MCF 10A (cell line): ENCODE measurements around the gene ELAPOR1. TPM values are rescaled to one million over a fixed set of nuclear protein-coding genes. Genes with fewer than 3 reads are reported as not detected.

Source experiments
- BruUV-seq: library from RNA; stranded (reverse); fragments of 400-500 nt; replicated peaks from 2 replicates; lab custom pipeline; 2021; lab: Mats Ljungman, UMichigan
- CTCF ChIA-PET: fragments of 300-600 bp; sonication (Branson Sonifier 250); formaldehyde crosslinking; extraction: SDS; loops from one replicate; lab custom pipeline; 2021; ENCODE audit warnings: antibody characterized with exemption, inconsistent platforms; lab: Yijun Ruan, JAX
- POLR2A ChIA-PET: fragments of 300-600, 350-650 bp; sonication (Branson Sonifier 250); formaldehyde crosslinking; extraction: SDS; loops from one replicate; lab custom pipeline; 2020; ENCODE audit warnings: antibody characterized with exemption, inconsistent platforms; lab: Yijun Ruan, JAX
- DNase-seq: peaks from one replicate; pipeline ENCODE4 v3.0.0-alpha.2; 2018; ENCODE audit not compliant: unreplicated experiment
- H3K27ac Mint-ChIP-seq: one replicate; pipeline ENCODE4 v1.8.0; 2022; ENCODE audit warnings: mild to moderate bottlenecking, low read depth, mixed read lengths; ENCODE audit not compliant: unreplicated experiment
- H3K27me3 Mint-ChIP-seq: one replicate; pipeline ENCODE4 v1.8.0; 2022; ENCODE audit warnings: mixed read lengths; ENCODE audit not compliant: insufficient read depth, unreplicated experiment
- H3K36me3 Mint-ChIP-seq: one replicate; pipeline ENCODE4 v1.8.0; 2022; ENCODE audit warnings: mild to moderate bottlenecking, moderate library complexity, mixed read lengths; ENCODE audit not compliant: insufficient read depth, unreplicated experiment
- H3K4me1 Mint-ChIP-seq: one replicate; pipeline ENCODE4 v1.8.0; 2022; ENCODE audit warnings: mixed read lengths; ENCODE audit not compliant: insufficient read depth, unreplicated experiment
- H3K4me3 Mint-ChIP-seq: one replicate; pipeline ENCODE4 v1.8.0; 2022; ENCODE audit warnings: mild to moderate bottlenecking, moderate library complexity, mixed read lengths; ENCODE audit not compliant: unreplicated experiment
- H3K9me3 Mint-ChIP-seq: one replicate; pipeline ENCODE4 v1.8.0; 2022; ENCODE audit warnings: mixed read lengths; ENCODE audit not compliant: unreplicated experiment
- CTCF ChIP-seq: fragments of 200-600 bp; IDR thresholded peaks from one replicate; pipeline ENCODE4 v1.8.0; 2022; ENCODE audit warnings: antibody characterized with exemption, mild to moderate bottlenecking; ENCODE audit not compliant: unreplicated experiment
- intact Hi-C: fragments of 100-400 bp; cut with micrococcal nuclease; formaldehyde crosslinking; loops from 2 replicates; pipeline ENCODE4 v1.14.1; 2022
- total RNA-seq: library from RNA; stranded (reverse); gene quantifications from 2 replicates; pipeline ENCODE4 v1.2.3, GENCODE V29; 2022

Gene ELAPOR1
- total RNA-seq, 1 experiment from 2014 or later, result 0.58 TPM

GRCh38 chr1:109069294-109069693 lies 44.6 kb upstream of the ELAPOR1 start:
- no peak for DNase-seq
- intact Hi-C loops, result no loop called here
- BruUV-seq, result no TSS peak

DNA sequence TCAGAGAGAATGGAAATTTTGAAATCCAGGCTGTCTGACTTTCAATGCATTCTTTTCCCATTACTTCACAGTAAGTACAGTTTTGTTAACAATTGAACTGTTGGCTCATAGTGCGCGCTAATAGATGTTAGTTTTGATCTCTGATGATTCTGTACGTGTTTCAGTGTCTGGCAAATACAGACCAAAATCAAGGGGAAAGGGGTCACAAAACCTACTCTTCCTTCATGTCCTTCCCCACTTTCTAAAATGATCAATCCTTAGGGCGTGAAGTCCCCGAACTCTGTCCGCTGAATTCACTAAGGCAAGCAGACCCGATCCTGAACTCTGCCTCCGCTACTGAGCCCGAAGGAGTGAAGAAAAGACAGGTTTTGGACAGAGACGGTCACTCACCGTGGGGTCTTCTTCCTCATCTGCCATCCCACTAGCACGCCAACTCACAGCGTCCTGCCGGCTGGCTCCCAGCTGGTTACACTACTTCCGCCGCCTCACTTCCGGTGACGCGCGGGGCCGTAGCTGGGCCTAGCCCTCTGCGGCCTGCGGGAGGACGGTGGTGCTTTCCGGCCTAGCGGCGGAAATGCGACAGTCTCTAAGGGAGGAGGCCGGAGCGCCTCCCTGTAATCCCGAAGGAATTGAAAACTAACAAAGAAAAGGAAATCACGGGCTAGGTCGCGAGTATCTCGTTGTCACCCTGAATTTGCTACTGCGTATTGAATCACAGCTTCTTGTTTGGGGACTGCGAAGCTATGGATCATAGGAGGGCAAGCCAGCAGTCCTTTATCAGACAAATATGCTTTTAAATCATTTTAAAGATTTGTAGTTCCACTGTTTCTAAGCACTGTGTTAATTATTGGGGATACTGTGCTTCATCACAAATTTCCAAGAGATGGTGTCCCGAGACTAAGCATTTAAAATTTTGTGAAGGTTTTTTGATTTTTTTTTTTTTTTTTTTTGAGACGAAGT lies 38.1 kb upstream of the ELAPOR1 start, which contains the start of gene TAF13:
Gene TAF13, minus strand, starts transcription at position 473 of the 960 bp plus-strand sequence. Its CDS starts 56 bp downstream, at position 417.
- DNase-seq, result peak; percentile 93
- H3K9me3 Mint-ChIP-seq, result no peaks in the 10 kb centered on the region
- H3K27ac Mint-ChIP-seq, result peak within 1 kb of the TSS; percentile 100
- intact Hi-C loops, result loop anchor here (1.0 to 2.0 kb wide), 2 partner anchors 14 to 113 kb away; partner anchors contain the start of genes CLCC1 and TMEM167B
- no peak for TF ChIP-seq CTCF
- peaks cover 29% of the 10 kb centered on the region for H3K36me3 Mint-ChIP-seq
- CTCF ChIA-PET, result interaction anchor here (0.5 to 2.3 kb wide), 3 partner anchors 24 to 494 kb away, joined by 5 to 10 read pairs (median 9); a partner anchor contains a TSS
- POLR2A ChIA-PET, result interaction anchor here (0.6 to 3.3 kb wide), 26 partner anchors 8 to 875 kb away, joined by 3 to 69 read pairs (median 5); partner anchors contain the start of genes CLCC1, PSMA5, SARS1 and TMEM167B
- peak within 1 kb of the TSS; percentile 99 for H3K4me3 Mint-ChIP-seq
- TSS peak; percentile 99 for BruUV-seq
- no peaks in the 10 kb centered on the region for H3K27me3 Mint-ChIP-seq
- H3K4me1 Mint-ChIP-seq, result peaks cover 5% of the 10 kb centered on the region

More at GRCh38 chr1:109069294-109069693, 44.6 kb upstream of the ELAPOR1 start:
- no peak overlapping the region for H3K4me3 Mint-ChIP-seq
- POLR2A ChIA-PET, result interaction anchor here (0.7 to 2.0 kb wide), 3 partner anchors 27 to 1058 kb away, joined by 3 to 6 read pairs (median 4); partner anchors contain the start of gene WDR47
- no peaks in the 10 kb centered on the region for H3K27me3 Mint-ChIP-seq
- peaks cover 61% of the 10 kb centered on the region for H3K36me3 Mint-ChIP-seq
- no peaks in the 10 kb centered on the region for H3K9me3 Mint-ChIP-seq
- no peak for TF ChIP-seq CTCF
- CTCF ChIA-PET, result interaction anchor here (0.7 kb wide), 2 partner anchors 140 to 526 kb away, joined by 3 to 4 read pairs; no protein-coding TSS in a partner anchor
- no peak overlapping the region for H3K27ac Mint-ChIP-seq
- peaks cover 5% of the 10 kb centered on the region for H3K4me1 Mint-ChIP-seq

- TF ChIP-seq CTCF, result no peak
- no peak for DNase-seq
- POLR2A ChIA-PET, result interaction anchor here (3.3 kb wide), 1 partner anchor 36 kb away, joined by 17 read pairs; the partner anchor contains the start of gene WDR47
Observed at GRCh38 chr1:109078317-109078716, 35.6 kb upstream of the ELAPOR1 start.

DNA sequence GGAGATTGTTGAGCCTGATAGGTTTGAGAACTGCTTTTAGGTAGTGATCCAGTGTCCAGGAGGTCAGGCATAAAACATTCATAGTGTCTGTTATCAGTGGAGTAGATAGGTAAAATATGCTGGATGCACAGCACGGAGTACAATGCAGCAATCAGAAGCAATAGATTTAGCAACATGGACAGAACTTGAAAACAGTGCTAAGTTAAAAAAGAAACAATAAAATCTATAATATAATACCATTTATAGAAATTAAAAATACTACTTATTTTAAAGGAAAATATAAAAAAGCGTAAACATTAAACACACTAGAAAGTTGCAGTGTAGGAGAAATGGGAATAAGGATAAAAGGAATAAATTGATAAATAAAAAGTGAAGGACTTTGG lies 34.7 kb upstream of the ELAPOR1 start:
- no TSS peak for BruUV-seq
- no peak overlapping the region for H3K27ac Mint-ChIP-seq
- H3K4me1 Mint-ChIP-seq, result no peaks in the 10 kb centered on the region
- no peak for TF ChIP-seq CTCF
- H3K27me3 Mint-ChIP-seq, result no peaks in the 10 kb centered on the region
- DNase-seq, result no peak
- ChIA-PET CTCF (interaction anchor here (1.3 kb wide), 1 partner anchor 21 kb away, joined by 3 read pairs; no protein-coding TSS in a partner anchor), POLR2A (no interaction called here)
- no peaks in the 10 kb centered on the region for H3K9me3 Mint-ChIP-seq
- H3K4me3 Mint-ChIP-seq, result no peak overlapping the region
- peaks cover 7% of the 10 kb centered on the region for H3K36me3 Mint-ChIP-seq
- intact Hi-C loops, result no loop called here

More at GRCh38 chr1:109078317-109078716, 35.6 kb upstream of the ELAPOR1 start:
- no TSS peak for BruUV-seq
- no peak overlapping the region for H3K4me3 Mint-ChIP-seq
- intact Hi-C loops, result no loop called here
- CTCF ChIA-PET, result interaction anchor here (1.3 kb wide), 1 partner anchor 22 kb away, joined by 3 read pairs; no protein-coding TSS in a partner anchor
- no peaks in the 10 kb centered on the region for H3K9me3 Mint-ChIP-seq
- no peak overlapping the region for H3K27ac Mint-ChIP-seq
- H3K27me3 Mint-ChIP-seq, result no peaks in the 10 kb centered on the region
- H3K36me3 Mint-ChIP-seq, result peaks cover 14% of the 10 kb centered on the region
- no peaks in the 10 kb centered on the region for H3K4me1 Mint-ChIP-seq
